ENCODE results near the gene TAC4. TPM values are rescaled to one million over a fixed set of nuclear protein-coding genes. Genes with fewer than 3 reads are reported as not detected.

TAC4 gene
- total and polyA plus RNA-seq, 4 donors: not detected

DNA sequence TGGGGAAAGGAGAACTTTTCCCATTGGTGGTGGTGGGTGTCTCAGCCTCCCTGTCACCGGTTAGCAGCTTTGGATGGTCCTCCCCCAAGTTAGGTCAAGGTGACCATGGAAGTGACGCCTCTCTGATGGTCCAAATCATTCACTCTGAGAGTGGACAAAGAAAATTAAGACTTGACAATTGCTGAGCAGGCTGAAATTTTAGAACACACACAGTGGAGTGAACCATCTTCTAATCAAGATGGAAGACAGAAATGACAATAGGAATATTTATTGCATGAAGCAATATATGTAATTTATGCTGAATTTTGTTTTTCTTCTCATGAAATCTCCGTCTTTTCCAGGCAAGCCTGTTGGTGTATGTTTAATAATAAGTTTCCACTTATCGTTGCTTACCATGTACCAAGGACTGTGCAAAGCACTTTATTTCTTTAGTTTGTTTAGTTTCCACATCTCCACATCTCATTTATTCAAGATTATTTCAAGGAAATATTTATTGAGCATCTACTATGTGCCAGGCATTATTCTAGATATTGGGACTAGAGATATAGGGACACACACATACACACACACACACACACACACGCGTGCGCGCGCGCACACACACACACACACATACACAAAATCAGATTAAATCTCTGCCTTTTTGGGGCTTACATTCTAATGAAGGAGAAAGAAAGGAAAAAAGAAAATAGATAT is 44.0 kb upstream of the TAC4 start:
- WGBS: 80% methylated on average over 10 of the region's 10 CpGs
- H3K4me3 ChIP-seq (ENCODE audit: low read depth in 1 of 3, low read length in 3 of 3): no peak overlapping the region
- no peaks in the 10 kb centered on the region for H3K36me3 ChIP-seq (ENCODE audit: control insufficient read depth in 4 of 4, insufficient read depth in 3 of 4, low read depth in 1 of 4, low read length in 3 of 4)
- no peak for DNase-seq (ENCODE audit: low spot score)
- H3K9ac ChIP-seq (ENCODE audit: low read depth in 1 of 2, low read length in 2 of 2): no peak overlapping the region
- no peaks in the 10 kb centered on the region for H3K4me1 ChIP-seq (ENCODE audit: control insufficient read depth in 4 of 4, insufficient read depth in 4 of 4, low read length in 3 of 4)
- no peak for TF ChIP-seq HNF4A (conservative IDR thresholded peaks at IDR 0.05)
- TF ChIP-seq NR2F2 (IDR thresholded peaks at IDR 0.05): no peak
- TF ChIP-seq, protein P1, sequence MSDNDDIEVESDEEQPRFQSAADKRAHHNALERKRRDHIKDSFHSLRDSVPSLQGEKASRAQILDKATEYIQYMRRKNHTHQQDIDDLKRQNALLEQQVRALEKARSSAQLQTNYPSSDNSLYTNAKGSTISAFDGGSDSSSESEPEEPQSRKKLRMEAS (IDR thresholded peaks at IDR 0.05): no peak
- TF ChIP-seq, protein P2, sequence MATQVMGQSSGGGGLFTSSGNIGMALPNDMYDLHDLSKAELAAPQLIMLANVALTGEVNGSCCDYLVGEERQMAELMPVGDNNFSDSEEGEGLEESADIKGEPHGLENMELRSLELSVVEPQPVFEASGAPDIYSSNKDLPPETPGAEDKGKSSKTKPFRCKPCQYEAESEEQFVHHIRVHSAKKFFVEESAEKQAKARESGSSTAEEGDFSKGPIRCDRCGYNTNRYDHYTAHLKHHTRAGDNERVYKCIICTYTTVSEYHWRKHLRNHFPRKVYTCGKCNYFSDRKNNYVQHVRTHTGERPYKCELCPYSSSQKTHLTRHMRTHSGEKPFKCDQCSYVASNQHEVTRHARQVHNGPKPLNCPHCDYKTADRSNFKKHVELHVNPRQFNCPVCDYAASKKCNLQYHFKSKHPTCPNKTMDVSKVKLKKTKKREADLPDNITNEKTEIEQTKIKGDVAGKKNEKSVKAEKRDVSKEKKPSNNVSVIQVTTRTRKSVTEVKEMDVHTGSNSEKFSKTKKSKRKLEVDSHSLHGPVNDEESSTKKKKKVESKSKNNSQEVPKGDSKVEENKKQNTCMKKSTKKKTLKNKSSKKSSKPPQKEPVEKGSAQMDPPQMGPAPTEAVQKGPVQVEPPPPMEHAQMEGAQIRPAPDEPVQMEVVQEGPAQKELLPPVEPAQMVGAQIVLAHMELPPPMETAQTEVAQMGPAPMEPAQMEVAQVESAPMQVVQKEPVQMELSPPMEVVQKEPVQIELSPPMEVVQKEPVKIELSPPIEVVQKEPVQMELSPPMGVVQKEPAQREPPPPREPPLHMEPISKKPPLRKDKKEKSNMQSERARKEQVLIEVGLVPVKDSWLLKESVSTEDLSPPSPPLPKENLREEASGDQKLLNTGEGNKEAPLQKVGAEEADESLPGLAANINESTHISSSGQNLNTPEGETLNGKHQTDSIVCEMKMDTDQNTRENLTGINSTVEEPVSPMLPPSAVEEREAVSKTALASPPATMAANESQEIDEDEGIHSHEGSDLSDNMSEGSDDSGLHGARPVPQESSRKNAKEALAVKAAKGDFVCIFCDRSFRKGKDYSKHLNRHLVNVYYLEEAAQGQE (IDR thresholded peaks at IDR 0.05): no peak
- TF ChIP-seq YY1 (IDR thresholded peaks at IDR 0.05): no peak
- no peak for TF ChIP-seq JUND (IDR thresholded peaks at IDR 0.05)
- no peak for TF ChIP-seq FOXA2 (IDR thresholded peaks at IDR 0.05)
- TF ChIP-seq, protein P3, sequence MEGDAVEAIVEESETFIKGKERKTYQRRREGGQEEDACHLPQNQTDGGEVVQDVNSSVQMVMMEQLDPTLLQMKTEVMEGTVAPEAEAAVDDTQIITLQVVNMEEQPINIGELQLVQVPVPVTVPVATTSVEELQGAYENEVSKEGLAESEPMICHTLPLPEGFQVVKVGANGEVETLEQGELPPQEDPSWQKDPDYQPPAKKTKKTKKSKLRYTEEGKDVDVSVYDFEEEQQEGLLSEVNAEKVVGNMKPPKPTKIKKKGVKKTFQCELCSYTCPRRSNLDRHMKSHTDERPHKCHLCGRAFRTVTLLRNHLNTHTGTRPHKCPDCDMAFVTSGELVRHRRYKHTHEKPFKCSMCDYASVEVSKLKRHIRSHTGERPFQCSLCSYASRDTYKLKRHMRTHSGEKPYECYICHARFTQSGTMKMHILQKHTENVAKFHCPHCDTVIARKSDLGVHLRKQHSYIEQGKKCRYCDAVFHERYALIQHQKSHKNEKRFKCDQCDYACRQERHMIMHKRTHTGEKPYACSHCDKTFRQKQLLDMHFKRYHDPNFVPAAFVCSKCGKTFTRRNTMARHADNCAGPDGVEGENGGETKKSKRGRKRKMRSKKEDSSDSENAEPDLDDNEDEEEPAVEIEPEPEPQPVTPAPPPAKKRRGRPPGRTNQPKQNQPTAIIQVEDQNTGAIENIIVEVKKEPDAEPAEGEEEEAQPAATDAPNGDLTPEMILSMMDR (IDR thresholded peaks at IDR 0.05; ENCODE audit: low read depth, low read length, missing input control): no peak
- no peak for TF ChIP-seq EGR1 (IDR thresholded peaks at IDR 0.05; ENCODE audit: low read depth in 2 of 2)
- TF ChIP-seq, protein P4, sequence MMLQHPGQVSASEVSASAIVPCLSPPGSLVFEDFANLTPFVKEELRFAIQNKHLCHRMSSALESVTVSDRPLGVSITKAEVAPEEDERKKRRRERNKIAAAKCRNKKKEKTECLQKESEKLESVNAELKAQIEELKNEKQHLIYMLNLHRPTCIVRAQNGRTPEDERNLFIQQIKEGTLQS (IDR thresholded peaks at IDR 0.05): no peak
- TF ChIP-seq GABPA (IDR thresholded peaks at IDR 0.05 in 1 of 2, conservative IDR thresholded peaks at IDR 0.05 in 1 of 2): no peak
- TF ChIP-seq, protein P5, sequence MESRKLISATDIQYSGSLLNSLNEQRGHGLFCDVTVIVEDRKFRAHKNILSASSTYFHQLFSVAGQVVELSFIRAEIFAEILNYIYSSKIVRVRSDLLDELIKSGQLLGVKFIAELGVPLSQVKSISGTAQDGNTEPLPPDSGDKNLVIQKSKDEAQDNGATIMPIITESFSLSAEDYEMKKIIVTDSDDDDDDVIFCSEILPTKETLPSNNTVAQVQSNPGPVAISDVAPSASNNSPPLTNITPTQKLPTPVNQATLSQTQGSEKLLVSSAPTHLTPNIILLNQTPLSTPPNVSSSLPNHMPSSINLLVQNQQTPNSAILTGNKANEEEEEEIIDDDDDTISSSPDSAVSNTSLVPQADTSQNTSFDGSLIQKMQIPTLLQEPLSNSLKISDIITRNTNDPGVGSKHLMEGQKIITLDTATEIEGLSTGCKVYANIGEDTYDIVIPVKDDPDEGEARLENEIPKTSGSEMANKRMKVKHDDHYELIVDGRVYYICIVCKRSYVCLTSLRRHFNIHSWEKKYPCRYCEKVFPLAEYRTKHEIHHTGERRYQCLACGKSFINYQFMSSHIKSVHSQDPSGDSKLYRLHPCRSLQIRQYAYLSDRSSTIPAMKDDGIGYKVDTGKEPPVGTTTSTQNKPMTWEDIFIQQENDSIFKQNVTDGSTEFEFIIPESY (IDR thresholded peaks at IDR 0.05): no peak
- TF ChIP-seq SP1 (IDR thresholded peaks at IDR 0.05): no peak
- H3K27ac ChIP-seq (ENCODE audit: low read depth in 1 of 2, low read length in 2 of 2): no peak overlapping the region
- H3K27me3 ChIP-seq (ENCODE audit: control insufficient read depth in 4 of 4, insufficient read depth in 4 of 4, low read length in 3 of 4): peaks cover 0 to 8% (median under 1%) of the 10 kb centered on the region in 4 donors
- no peaks in the 10 kb centered on the region for H3K9me3 ChIP-seq (ENCODE audit: control insufficient read depth in 4 of 4, low read length in 3 of 4)

DNA sequence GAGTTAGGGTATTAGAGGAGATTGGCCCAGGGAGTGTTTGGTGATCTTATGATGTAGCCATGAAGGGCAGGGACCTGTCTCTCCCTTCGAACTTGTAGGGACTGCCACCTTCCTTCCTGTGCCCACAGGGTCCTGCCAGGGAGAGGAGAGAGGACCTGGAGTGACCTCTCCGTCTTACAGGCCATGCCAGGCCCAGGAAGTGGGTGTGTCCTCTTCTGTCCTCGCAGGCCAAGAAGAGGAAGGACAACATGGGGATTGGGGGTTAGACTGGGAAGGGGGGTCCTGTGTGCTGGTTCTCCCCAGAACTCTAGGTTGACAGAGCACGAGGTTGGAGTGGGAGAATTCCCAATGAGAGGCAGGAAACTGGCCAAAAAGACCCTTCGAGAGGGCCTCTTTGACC is 43.4 kb upstream of the TAC4 start:
- Histone ChIP-seq H3K27ac (ENCODE audit: low read depth in 1 of 2, low read length in 2 of 2) (no peak overlapping the region), H3K9ac (ENCODE audit: low read depth in 1 of 2, low read length in 2 of 2) (no peak overlapping the region), H3K36me3 (ENCODE audit: control insufficient read depth in 4 of 4, insufficient read depth in 3 of 4, low read depth in 1 of 4, low read length in 3 of 4) (no peaks in the 10 kb centered on the region), H3K27me3 (ENCODE audit: control insufficient read depth in 4 of 4, insufficient read depth in 4 of 4, low read length in 3 of 4) (peaks cover 0 to 8% (median under 1%) of the 10 kb centered on the region in 4 donors), H3K4me3 (ENCODE audit: low read depth in 1 of 3, low read length in 3 of 3) (no peak overlapping the region), H3K9me3 (ENCODE audit: control insufficient read depth in 4 of 4, low read length in 3 of 4) (no peaks in the 10 kb centered on the region), H3K4me1 (ENCODE audit: control insufficient read depth in 4 of 4, insufficient read depth in 4 of 4, low read length in 3 of 4) (no peaks in the 10 kb centered on the region)
- no peak for DNase-seq (ENCODE audit: low spot score)
- TF ChIP-seq, protein P4 (IDR thresholded peaks at IDR 0.05): no peak
- TF ChIP-seq SP1 (IDR thresholded peaks at IDR 0.05) (no peak), EGR1 (IDR thresholded peaks at IDR 0.05; ENCODE audit: low read depth in 2 of 2) (no peak), HNF4G (IDR thresholded peaks at IDR 0.05) (no peak), RXRA (IDR thresholded peaks at IDR 0.05) (no peak)
- TF ChIP-seq, protein P2 (IDR thresholded peaks at IDR 0.05): no peak
- 70% methylated on average over 5 of the region's 5 CpGs for whole genome bisulfite sequencing
